Panc1 (cell line): Measurements from ENCODE around the gene UBASH3B.

Source experiments
- REST ChIP-seq, 2 experiments: IDR thresholded peaks; 2 replicates each; pipeline ENCODE4 v1.6.1; 2011 to 2012; ENCODE audit warnings: low read depth in 2 of 2, control low read depth in 1 of 2, low read length in 1 of 2, mild to moderate bottlenecking in 1 of 2, moderate library complexity in 1 of 2; ENCODE audit not compliant: insufficient read depth in 1 of 2
- SIN3A ChIP-seq: IDR thresholded peaks from 2 replicates; pipeline ENCODE4 v1.6.1; 2012; ENCODE audit warnings: low read depth, mild to moderate bottlenecking, low read length, moderate library complexity, borderline replicate concordance; ENCODE audit not compliant: insufficient read depth
- TF ChIP-seq, protein P1 (sequence below): fragments of 450-650 bp; IDR thresholded peaks from 2 replicates; pipeline ENCODE4 v1.5.1; 2017; ENCODE audit warnings: mild to moderate bottlenecking

GRCh38 chr11:122642472-122642922 lies 13.0 kb upstream of the UBASH3B start:
- TF ChIP-seq, protein P1, sequence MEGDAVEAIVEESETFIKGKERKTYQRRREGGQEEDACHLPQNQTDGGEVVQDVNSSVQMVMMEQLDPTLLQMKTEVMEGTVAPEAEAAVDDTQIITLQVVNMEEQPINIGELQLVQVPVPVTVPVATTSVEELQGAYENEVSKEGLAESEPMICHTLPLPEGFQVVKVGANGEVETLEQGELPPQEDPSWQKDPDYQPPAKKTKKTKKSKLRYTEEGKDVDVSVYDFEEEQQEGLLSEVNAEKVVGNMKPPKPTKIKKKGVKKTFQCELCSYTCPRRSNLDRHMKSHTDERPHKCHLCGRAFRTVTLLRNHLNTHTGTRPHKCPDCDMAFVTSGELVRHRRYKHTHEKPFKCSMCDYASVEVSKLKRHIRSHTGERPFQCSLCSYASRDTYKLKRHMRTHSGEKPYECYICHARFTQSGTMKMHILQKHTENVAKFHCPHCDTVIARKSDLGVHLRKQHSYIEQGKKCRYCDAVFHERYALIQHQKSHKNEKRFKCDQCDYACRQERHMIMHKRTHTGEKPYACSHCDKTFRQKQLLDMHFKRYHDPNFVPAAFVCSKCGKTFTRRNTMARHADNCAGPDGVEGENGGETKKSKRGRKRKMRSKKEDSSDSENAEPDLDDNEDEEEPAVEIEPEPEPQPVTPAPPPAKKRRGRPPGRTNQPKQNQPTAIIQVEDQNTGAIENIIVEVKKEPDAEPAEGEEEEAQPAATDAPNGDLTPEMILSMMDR, result no peak
- TF ChIP-seq REST (IDR thresholded peaks at IDR 0.05; ENCODE audit: insufficient read depth in 1 of 2, low read depth in 2 of 2, low read length in 1 of 2) (no peak), SIN3A (no peak)
